ENCODE data around the gene SERTAD1.
"Not testable (repeated sequence)": the region's sequence is repeated elsewhere in the genome, so short reads cannot be mapped to it uniquely, and the experiment has no call there.

SERTAD1 gene

GRCh38 chr19:40457048-40457447 lies 31.3 kb upstream of the SERTAD1 start:
- TF ChIP-seq FOXP2 (optimal IDR thresholded peaks at IDR 0.05; ENCODE audit: control extremely low read depth, extremely low read length, insufficient read depth) (no peak), POLR2AphosphoS5 (IDR thresholded peaks at IDR 0.05; ENCODE audit: borderline replicate concordance, low read depth, low read length) (no peak), EZH2 (IDR thresholded peaks at IDR 0.05) (no peak)
- no peak for DNase-seq (ENCODE audit: low read depth, low spot score)

GRCh38 chr19:40453943-40454342 lies 28.2 kb upstream of the SERTAD1 start:
- DNase-seq (ENCODE audit: low read depth, low spot score); H3K27ac ChIP-seq; H3K36me3 ChIP-seq (ENCODE audit: insufficient read depth, low read length); H3K9me3 ChIP-seq (ENCODE audit: low read depth, low read length); H3K4me3 ChIP-seq; H3K9ac ChIP-seq (ENCODE audit: insufficient read length): not testable (repeated sequence)

More at GRCh38 chr19:40457048-40457447, 31.3 kb upstream of the SERTAD1 start:
- Histone ChIP-seq H3K9me3 (ENCODE audit: low read depth, low read length) (no peaks in the 10 kb centered on the region), H3K9ac (ENCODE audit: insufficient read length) (no peak overlapping the region), H3K36me3 (ENCODE audit: insufficient read depth, low read length) (no peaks in the 10 kb centered on the region), H3K27ac (no peak overlapping the region), H3K4me3 (no peak overlapping the region)

- no peak for DNase-seq (ENCODE audit: low read depth, low spot score)
- Histone ChIP-seq H3K4me3 (no peak overlapping the region), H3K9me3 (ENCODE audit: low read depth, low read length) (no peaks in the 10 kb centered on the region), H3K9ac (ENCODE audit: insufficient read length) (no peak overlapping the region), H3K27ac (no peak overlapping the region), H3K36me3 (ENCODE audit: insufficient read depth, low read length) (no peaks in the 10 kb centered on the region)
- TF ChIP-seq EZH2 (IDR thresholded peaks at IDR 0.05) (no peak), FOXP2 (optimal IDR thresholded peaks at IDR 0.05; ENCODE audit: control extremely low read depth, extremely low read length, insufficient read depth) (no peak), POLR2AphosphoS5 (IDR thresholded peaks at IDR 0.05; ENCODE audit: borderline replicate concordance, low read depth, low read length) (no peak)
Measured at GRCh38 chr19:40453151-40453735, 27.5 kb upstream of the SERTAD1 start.

- TF ChIP-seq EZH2 (IDR thresholded peaks at IDR 0.05) (no peak), FOXP2 (optimal IDR thresholded peaks at IDR 0.05; ENCODE audit: control extremely low read depth, extremely low read length, insufficient read depth) (no peak), POLR2AphosphoS5 (IDR thresholded peaks at IDR 0.05; ENCODE audit: borderline replicate concordance, low read depth, low read length) (no peak)
- Histone ChIP-seq H3K9ac (ENCODE audit: insufficient read length) (no peak overlapping the region), H3K9me3 (ENCODE audit: low read depth, low read length) (no peaks in the 10 kb centered on the region), H3K4me3 (no peak overlapping the region), H3K36me3 (ENCODE audit: insufficient read depth, low read length) (no peaks in the 10 kb centered on the region), H3K27ac (no peak overlapping the region)
- no peak for DNase-seq (ENCODE audit: low read depth, low spot score)
Measured at GRCh38 chr19:40452016-40452415, 26.2 kb upstream of the SERTAD1 start.

GRCh38 chr19:40450664-40451063 lies 24.9 kb upstream of the SERTAD1 start:
- Histone ChIP-seq H3K9me3 (ENCODE audit: low read depth, low read length) (no peaks in the 10 kb centered on the region), H3K27ac (no peak overlapping the region), H3K9ac (ENCODE audit: insufficient read length) (no peak overlapping the region), H3K36me3 (ENCODE audit: insufficient read depth, low read length) (no peaks in the 10 kb centered on the region), H3K4me3 (no peak overlapping the region)
- no peak for DNase-seq (ENCODE audit: low read depth, low spot score)
- TF ChIP-seq EZH2 (IDR thresholded peaks at IDR 0.05) (no peak), FOXP2 (optimal IDR thresholded peaks at IDR 0.05; ENCODE audit: control extremely low read depth, extremely low read length, insufficient read depth) (no peak), POLR2AphosphoS5 (IDR thresholded peaks at IDR 0.05; ENCODE audit: borderline replicate concordance, low read depth, low read length) (no peak)

- no peak for DNase-seq (ENCODE audit: low read depth, low spot score)
- TF ChIP-seq FOXP2 (optimal IDR thresholded peaks at IDR 0.05; ENCODE audit: control extremely low read depth, extremely low read length, insufficient read depth) (no peak), POLR2AphosphoS5 (IDR thresholded peaks at IDR 0.05; ENCODE audit: borderline replicate concordance, low read depth, low read length) (no peak), EZH2 (IDR thresholded peaks at IDR 0.05) (no peak)
- Histone ChIP-seq H3K4me3 (no peak overlapping the region), H3K27ac (no peak overlapping the region), H3K36me3 (ENCODE audit: insufficient read depth, low read length) (no peaks in the 10 kb centered on the region), H3K9ac (ENCODE audit: insufficient read length) (no peak overlapping the region), H3K9me3 (ENCODE audit: low read depth, low read length) (no peaks in the 10 kb centered on the region)
Measured at GRCh38 chr19:40449506-40449905, 23.7 kb upstream of the SERTAD1 start.

- H3K27ac ChIP-seq: no peak overlapping the region
- no peak for DNase-seq (ENCODE audit: low read depth, low spot score)
- H3K9ac ChIP-seq (ENCODE audit: insufficient read length): no peak overlapping the region
- H3K4me3 ChIP-seq: no peak overlapping the region
- no peaks in the 10 kb centered on the region for H3K9me3 ChIP-seq (ENCODE audit: low read depth, low read length)
- peaks cover 10% of the 10 kb centered on the region for H3K36me3 ChIP-seq (ENCODE audit: insufficient read depth, low read length)
- TF ChIP-seq POLR2AphosphoS5 (IDR thresholded peaks at IDR 0.05; ENCODE audit: borderline replicate concordance, low read depth, low read length): no peak
Measured at GRCh38 chr19:40446263-40446784, 20.5 kb upstream of the SERTAD1 start.

- H3K9me3 ChIP-seq (ENCODE audit: low read depth, low read length): no peaks in the 10 kb centered on the region
- H3K4me3 ChIP-seq: no peak overlapping the region
- no peak for DNase-seq (ENCODE audit: low read depth, low spot score)
- H3K9ac ChIP-seq (ENCODE audit: insufficient read length): no peak overlapping the region
- peaks cover 15% of the 10 kb centered on the region for H3K36me3 ChIP-seq (ENCODE audit: insufficient read depth, low read length)
- no peak for TF ChIP-seq EZH2 (IDR thresholded peaks at IDR 0.05)
- no peak for TF ChIP-seq POLR2AphosphoS5 (IDR thresholded peaks at IDR 0.05; ENCODE audit: borderline replicate concordance, low read depth, low read length)
- no peak for TF ChIP-seq FOXP2 (optimal IDR thresholded peaks at IDR 0.05; ENCODE audit: control extremely low read depth, extremely low read length, insufficient read depth)
- no peak overlapping the region for H3K27ac ChIP-seq
Measured at GRCh38 chr19:40445780-40446262, 20.0 kb upstream of the SERTAD1 start.

GRCh38 chr19:40444825-40445312 lies 19.1 kb upstream of the SERTAD1 start:
- Histone ChIP-seq H3K4me3 (peak overlapping the region; percentile 100), H3K9me3 (ENCODE audit: low read depth, low read length) (no peaks in the 10 kb centered on the region), H3K9ac (ENCODE audit: insufficient read length) (peak overlapping the region; percentile 74), H3K27ac (peak overlapping the region; percentile 85), H3K36me3 (ENCODE audit: insufficient read depth, low read length) (peaks cover 21% of the 10 kb centered on the region)
- peak; percentile 73 for TF ChIP-seq POLR2AphosphoS5 (IDR thresholded peaks at IDR 0.05; ENCODE audit: borderline replicate concordance, low read depth, low read length)
- TF ChIP-seq EZH2 (IDR thresholded peaks at IDR 0.05): no peak
- no peak for TF ChIP-seq FOXP2 (optimal IDR thresholded peaks at IDR 0.05; ENCODE audit: control extremely low read depth, extremely low read length, insufficient read depth)
- no peak for DNase-seq (ENCODE audit: low read depth, low spot score)

Data from SK-N-MC (cell line).